DMS 273 treated with DMSO at 0.1 percent for 48 hours (cell line): ENCODE results near the gene ZDHHC13.
A peak's percentile ranks its signal among the peaks of the same experiment; 100 is the strongest.

Source experiments
- DNase-seq: peaks from one replicate; lab custom pipeline; 2025; lab: John Stamatoyannopoulos, UW

ZDHHC13 gene

GRCh38 chr11:19116971-19117759, at the start of gene ZDHHC13:
Gene ZDHHC13 (plus strand): TSS chr11:19117168. CDS start chr11:19117250, 82 bp downstream.
- peak; percentile 62 for DNase-seq

- peak; percentile 54 for DNase-seq
These were observed 45.7 kb upstream of the ZDHHC13 start for GRCh38 chr11:19071255-19071654.

GRCh38 chr11:19072464-19072863, 44.5 kb upstream of the ZDHHC13 start:
- DNase-seq = no peak

GRCh38 chr11:19073454-19074415, 43.2 kb upstream of the ZDHHC13 start:
- DNase-seq = no peak

- no peak for DNase-seq
These were observed 41.3 kb upstream of the ZDHHC13 start for GRCh38 chr11:19075636-19076035.

GRCh38 chr11:19076744-19077589, 40.0 kb upstream of the ZDHHC13 start:
- DNase-seq = no peak

- DNase-seq = no peak
These were observed 39.0 kb upstream of the ZDHHC13 start for GRCh38 chr11:19077965-19078364.

- DNase-seq = no peak
These were observed 37.1 kb upstream of the ZDHHC13 start for GRCh38 chr11:19079643-19080440.

- DNase-seq = no peak
These were observed 36.4 kb upstream of the ZDHHC13 start for GRCh38 chr11:19080579-19080993.

- no peak for DNase-seq
These were observed 33.8 kb upstream of the ZDHHC13 start for GRCh38 chr11:19083166-19083565.

GRCh38 chr11:19084661-19085315, 32.2 kb upstream of the ZDHHC13 start:
- no peak for DNase-seq

- no peak for DNase-seq
These were observed 29.3 kb upstream of the ZDHHC13 start for GRCh38 chr11:19087658-19088057.

- DNase-seq = no peak
These were observed 28.2 kb upstream of the ZDHHC13 start for GRCh38 chr11:19088791-19089190.

- DNase-seq = no peak
These were observed 27.5 kb upstream of the ZDHHC13 start for GRCh38 chr11:19089421-19089820.

- no peak for DNase-seq
These were observed 25.6 kb upstream of the ZDHHC13 start for GRCh38 chr11:19091366-19091765.

- DNase-seq = no peak
These were observed 24.6 kb upstream of the ZDHHC13 start for GRCh38 chr11:19092342-19092741.

GRCh38 chr11:19092850-19093249, 24.1 kb upstream of the ZDHHC13 start:
- DNase-seq = no peak

GRCh38 chr11:19093976-19094375, 23.0 kb upstream of the ZDHHC13 start:
- no peak for DNase-seq

GRCh38 chr11:19094859-19095258, 22.1 kb upstream of the ZDHHC13 start:
- no peak for DNase-seq

GRCh38 chr11:19099093-19099492, 17.9 kb upstream of the ZDHHC13 start:
- no peak for DNase-seq

- DNase-seq = no peak
These were observed 16.1 kb upstream of the ZDHHC13 start for GRCh38 chr11:19100885-19101284.
